ENCODE measurements around the gene RGS9.

DNA sequence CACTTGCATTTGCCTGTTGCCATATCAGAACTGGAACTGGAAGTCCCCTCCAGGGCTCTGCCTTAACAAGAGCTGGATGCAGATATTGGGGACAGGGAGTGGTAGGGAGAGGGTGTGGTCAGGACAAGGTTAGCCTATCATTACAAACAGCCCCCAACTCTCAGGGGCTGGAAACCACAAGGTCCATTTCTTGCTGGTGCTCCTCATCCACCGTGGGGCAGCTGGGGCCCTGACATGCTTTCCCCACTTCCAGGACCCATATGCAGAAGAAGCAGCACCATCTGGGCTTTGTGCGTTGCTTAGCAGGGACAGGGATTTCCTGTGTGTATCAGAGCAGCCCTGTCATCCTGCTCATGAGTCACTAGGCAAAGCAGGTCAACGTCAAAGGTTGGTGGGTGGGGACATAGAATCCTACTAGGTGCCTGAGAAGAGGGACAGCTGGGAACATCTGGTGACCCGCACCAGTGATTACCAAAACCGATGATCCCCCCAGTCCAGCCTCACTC, 26.9 kb downstream of the RGS9 start:
- TF ChIP-seq, protein P1, sequence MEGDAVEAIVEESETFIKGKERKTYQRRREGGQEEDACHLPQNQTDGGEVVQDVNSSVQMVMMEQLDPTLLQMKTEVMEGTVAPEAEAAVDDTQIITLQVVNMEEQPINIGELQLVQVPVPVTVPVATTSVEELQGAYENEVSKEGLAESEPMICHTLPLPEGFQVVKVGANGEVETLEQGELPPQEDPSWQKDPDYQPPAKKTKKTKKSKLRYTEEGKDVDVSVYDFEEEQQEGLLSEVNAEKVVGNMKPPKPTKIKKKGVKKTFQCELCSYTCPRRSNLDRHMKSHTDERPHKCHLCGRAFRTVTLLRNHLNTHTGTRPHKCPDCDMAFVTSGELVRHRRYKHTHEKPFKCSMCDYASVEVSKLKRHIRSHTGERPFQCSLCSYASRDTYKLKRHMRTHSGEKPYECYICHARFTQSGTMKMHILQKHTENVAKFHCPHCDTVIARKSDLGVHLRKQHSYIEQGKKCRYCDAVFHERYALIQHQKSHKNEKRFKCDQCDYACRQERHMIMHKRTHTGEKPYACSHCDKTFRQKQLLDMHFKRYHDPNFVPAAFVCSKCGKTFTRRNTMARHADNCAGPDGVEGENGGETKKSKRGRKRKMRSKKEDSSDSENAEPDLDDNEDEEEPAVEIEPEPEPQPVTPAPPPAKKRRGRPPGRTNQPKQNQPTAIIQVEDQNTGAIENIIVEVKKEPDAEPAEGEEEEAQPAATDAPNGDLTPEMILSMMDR (IDR thresholded peaks at IDR 0.05) = no peak
- no peak for TF ChIP-seq ZFX (IDR thresholded peaks at IDR 0.05; ENCODE audit: borderline replicate concordance)
